GM21717 (cell line): ENCODE data around the gene GBX2.

ENCODE experiments used
- ATAC-seq: cut with Tn5 transposase; IDR thresholded peaks from one replicate; pipeline ENCODE4 v1.9.1; 2021; ENCODE audit warnings: mild to moderate bottlenecking, moderate library complexity; ENCODE audit not compliant: unreplicated experiment

The GBX2 gene

GRCh38 chr2:236169741-236170589 lies 1.8 kb upstream of the GBX2 start:
- no peak for ATAC-seq

DNA sequence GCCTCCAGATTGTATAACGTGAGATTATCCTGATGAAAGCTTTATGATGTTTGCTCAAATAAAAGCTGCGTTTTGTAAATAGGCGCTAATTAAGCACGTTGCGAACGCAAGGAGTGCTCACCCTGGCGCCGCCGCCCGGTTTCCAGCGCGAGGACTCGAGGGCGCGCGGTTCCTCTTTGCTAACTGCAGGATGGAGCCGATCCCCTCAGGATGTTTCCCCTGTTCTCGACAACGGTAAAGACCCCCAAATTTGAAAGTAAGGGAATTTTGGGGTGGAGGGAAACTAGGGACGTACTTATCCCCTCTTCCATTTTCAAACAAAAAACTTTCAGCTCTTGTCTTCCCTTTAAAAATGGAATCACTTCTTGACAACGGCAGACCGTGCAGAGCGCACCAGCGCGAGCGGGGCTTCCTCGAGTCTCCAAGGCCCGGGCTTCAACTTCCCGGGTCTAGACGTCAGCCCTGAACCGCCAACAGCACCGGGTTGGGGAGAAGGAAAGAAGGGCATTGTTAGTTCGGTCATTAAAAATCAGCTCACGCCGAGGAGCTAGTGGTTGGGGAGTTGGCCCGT lies 1.1 kb upstream of the GBX2 start:
- ATAC-seq = no peak

DNA sequence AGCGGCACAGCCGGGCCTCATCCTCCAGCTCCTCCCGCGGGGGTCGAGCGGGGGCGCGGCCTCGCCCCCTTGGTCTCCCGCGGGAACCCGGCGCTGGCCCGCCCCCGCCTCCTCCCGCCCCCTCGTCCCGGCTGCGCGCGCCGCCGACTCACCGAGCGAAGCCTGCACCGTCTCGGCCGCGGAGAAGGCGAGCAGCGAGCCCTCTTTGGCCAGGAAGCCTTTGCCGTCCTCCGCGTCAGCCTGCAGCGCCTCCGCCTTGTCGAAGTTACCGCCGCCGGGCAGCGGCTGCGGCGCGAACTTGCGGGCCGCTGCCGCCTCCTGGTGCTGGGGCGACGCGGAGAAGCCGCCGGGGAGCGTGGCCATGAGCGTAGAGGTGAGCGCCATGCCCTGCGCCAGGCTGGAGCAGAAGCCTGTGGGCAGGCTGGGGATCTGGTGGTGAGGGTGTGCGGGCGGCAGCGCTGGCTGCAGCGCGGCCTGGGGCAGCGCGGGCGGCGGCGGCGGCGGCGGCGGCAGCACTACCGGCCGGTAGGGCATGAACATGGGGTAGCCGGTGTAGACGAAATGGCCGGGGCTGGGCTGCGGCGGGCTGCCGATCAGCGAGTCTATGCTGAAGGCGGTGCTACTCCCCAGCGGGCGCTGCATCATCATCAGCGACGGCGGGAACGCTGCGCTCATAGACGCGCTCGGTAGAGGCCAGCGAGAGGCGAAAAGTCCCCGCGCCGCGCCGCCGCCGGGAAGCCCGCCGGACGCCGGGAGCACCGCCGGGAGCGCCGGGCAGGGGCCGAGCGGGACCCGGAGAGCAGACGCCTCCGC lies 683 bp downstream of the GBX2 start:
- no peak for ATAC-seq

DNA sequence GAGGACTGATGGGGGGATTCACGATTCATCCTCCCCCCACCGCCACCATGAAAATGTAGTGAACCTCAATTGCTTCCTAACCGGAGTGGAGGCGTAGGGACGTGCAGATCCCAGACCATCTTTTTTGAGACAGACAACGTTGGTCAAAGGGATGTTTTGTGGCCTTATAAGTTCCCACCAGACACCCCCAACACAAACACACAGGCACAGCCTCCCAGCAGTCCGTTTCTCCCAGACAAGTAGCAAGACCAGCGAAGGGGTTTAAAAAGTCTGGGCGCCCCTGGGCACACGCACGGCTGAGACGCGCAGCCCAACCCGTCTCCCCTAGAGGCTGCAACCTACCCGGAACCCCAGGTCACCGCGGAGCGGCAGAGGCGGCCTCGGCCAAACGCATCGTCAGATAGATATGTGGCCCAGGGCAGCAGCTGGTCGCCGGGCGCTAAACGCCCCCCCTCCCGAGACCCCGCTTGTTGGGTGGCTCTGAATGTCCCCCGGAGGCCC lies 1.3 kb downstream of the GBX2 start:
- no peak for ATAC-seq

- ATAC-seq = no peak
Observed at GRCh38 chr2:236165842-236166795, 2.1 kb downstream of the GBX2 start.

- no peak for ATAC-seq
Observed at GRCh38 chr2:236164925-236165841, 3.0 kb downstream of the GBX2 start.

DNA sequence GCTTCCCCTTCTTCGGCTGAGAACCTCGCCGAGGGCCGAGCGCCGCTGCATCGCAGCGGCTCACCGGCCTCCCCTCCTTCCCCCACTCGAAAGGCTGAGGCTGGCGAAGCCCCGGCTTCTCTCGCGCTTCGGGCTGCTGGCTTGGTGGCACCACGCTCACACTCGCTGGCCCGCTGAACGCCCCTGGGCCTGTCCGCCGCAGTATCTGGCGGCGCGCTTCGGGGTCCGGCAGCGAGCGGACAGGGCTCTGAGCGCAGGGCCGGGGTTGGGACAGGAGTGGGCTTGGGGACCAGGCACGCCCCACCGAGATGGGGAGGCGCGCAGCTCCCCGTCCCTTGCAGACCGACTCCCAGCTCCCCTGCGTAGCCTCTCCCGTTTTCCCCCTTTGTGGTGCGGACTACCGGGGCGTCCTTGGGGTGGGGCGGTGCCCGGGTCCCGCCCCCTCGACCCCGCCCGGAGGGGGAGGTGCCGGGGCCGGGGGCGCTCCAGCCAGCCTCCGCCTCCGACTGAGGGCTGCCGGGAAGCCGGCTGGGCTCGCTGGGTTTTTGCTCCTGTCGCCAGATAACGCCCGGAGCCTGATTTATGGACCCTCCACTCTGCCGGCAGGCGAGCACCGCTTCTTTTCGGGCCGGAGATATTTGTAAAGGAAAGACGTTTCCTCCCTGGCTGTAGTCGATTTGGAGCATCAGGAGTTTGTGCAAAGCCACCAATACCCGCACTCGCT lies 3.8 kb downstream of the GBX2 start:
- ATAC-seq = no peak

GRCh38 chr2:236163471-236164200 lies 4.5 kb downstream of the GBX2 start:
- no peak for ATAC-seq

DNA sequence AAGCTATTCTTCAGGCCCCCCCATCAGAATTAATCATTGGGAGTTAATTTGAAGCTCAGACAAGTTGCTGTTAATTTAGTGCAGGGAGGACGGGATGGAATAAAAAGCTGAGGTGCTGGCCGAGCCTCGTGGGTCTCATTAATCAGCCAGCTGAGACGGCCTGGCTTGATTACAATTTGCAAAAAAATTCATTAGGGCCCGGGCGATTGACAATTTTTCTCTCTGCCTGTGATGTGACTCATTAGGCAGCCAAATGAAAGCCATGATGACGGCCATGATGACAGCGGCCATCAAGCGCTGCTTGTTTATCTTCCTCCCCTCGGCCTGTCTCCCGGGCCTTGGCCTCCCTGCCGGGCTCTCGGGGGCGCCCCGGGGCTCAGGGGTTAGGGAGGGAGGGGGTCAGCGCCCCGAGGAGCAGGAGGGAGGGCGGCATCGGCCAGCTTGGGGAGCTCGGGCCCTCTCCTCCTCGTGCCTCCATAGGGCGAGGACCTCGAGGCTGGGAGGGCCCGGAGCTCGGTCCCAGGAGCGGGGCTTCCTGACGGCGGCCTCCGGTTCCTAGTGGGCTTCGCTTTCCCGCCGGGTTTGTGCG lies 5.2 kb downstream of the GBX2 start:
- ATAC-seq = no peak

- no peak for ATAC-seq
Observed at GRCh38 chr2:236162031-236162845, 5.9 kb downstream of the GBX2 start.

GRCh38 chr2:236161531-236161930 lies 6.7 kb downstream of the GBX2 start:
- no peak for ATAC-seq

GRCh38 chr2:236161082-236161462 lies 7.1 kb downstream of the GBX2 start:
- ATAC-seq = no peak

DNA sequence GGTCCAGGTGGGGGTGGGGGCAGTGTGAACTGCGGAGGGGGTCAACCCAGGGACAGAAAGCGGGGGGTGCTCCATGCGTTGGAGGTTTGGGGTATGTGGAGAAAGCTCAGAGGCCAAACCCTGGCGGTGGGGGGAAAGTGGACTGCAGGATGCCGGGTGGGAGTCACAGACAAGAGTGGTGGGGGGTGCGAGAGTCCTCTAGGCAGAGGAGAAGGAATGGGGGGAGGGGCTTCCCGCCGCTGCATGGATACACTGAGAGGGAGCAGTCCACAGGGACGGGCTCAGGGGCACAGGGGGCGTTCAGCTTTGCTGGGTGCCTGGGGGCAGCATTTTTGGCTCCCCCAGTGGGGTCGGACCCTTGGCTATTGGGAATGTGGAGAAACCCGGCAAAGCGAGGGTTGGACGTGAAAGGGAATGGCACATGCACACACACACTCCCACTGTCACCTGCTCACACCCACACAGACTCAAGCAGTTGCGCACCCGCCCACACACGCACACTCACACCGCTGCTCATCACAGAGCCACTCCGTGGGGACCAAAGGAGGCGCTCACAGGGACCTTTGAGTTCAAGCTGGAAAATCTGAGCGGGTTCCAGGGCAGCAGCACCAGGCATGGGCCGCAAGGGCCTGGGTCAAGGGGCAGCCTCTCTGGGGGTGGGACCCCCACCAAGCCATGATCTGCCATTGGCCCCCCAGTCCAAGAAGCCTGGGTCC lies 7.7 kb downstream of the GBX2 start:
- no peak for ATAC-seq

GRCh38 chr2:236159778-236160170 lies 8.4 kb downstream of the GBX2 start:
- no peak for ATAC-seq

DNA sequence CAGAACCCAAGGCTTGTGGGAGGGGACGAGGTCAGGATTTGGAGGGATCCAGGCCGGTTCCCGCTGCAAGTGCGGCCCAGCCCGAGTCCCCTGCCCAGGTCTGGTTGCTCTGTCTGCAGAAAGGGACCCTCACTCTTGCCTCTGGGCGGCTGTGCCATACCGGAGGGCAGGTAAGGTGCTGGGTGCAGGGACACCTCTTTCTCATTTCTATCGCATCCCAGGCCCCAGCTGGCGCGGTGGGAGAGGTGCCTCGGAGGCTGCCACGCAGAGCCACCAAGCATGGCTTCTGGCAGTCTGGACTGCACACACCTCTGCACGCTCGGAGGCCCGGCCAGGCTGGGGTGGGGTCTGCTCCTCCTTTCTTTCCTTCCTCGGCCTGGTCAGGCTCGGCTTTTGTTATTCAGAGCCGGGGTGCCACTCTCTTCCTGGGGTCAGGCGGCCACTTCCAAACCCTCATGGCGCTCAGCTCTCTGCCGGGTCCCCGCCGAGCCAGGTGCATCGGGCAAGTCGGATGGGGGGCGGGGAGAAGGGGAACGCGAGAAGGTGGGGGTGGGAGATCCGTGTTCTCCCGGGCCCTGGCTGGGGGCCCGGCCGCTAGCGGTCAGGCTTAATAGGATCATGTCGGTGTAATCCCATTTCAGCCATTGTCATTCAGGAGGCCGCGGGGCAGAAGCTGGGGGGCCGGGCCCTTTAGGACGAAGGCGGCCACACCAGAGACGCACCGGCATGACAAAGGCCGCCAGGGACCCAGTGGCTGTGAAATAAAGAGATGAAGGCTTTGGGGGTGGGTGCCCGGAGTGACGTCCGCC lies 9.0 kb downstream of the GBX2 start:
- ATAC-seq = no peak
